GM23248 (cell line): Measurements from ENCODE around the gene HUWE1.

Experiments used
- EZH2 ChIP-seq: fragments of 200-600 bp; sonication (generic); IDR thresholded peaks from 2 replicates; pipeline ENCODE4 v1.6.1; 2018; ENCODE audit warnings: antibody characterized with exemption, mild to moderate bottlenecking; ENCODE audit not compliant: insufficient read depth, poor library complexity, severe bottlenecking
- EZH2phosphoT487 ChIP-seq: fragments of 200-600 bp; sonication (generic); IDR thresholded peaks from 2 replicates; pipeline ENCODE4 v1.6.1; 2018; ENCODE audit warnings: antibody characterized with exemption, moderate library complexity, mild to moderate bottlenecking, low read depth; ENCODE audit not compliant: insufficient read depth

DNA sequence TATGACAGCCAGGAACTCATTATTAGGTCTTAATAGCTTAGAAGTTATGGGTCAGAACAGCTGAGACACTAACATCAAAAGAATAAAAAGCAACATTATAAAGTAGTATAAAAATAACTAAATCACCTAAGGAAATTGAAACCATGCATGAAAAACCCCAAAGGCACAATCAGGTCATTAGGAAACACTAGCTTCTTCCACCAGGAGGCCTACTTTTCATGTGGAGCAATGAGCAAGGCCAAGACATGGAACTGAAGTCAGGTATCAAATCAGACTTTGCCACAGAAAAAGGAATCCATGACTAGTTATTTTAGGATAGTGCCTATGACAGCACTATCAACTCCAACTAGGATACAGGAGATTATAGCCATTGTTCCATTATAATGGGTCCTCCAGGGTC, 7.9 kb downstream of the HUWE1 start:
- TF ChIP-seq EZH2 (no peak), EZH2phosphoT487 (no peak)
